HG02970 (cell line): ENCODE data around the gene THEM5.

Source experiments
- ATAC-seq: cut with Tn5 transposase; IDR thresholded peaks from one replicate; pipeline ENCODE4 v1.9.1; 2021; ENCODE audit warnings: mild to moderate bottlenecking, moderate library complexity, moderate number of reproducible peaks; ENCODE audit not compliant: unreplicated experiment, low FRiP score

THEM5 gene

DNA sequence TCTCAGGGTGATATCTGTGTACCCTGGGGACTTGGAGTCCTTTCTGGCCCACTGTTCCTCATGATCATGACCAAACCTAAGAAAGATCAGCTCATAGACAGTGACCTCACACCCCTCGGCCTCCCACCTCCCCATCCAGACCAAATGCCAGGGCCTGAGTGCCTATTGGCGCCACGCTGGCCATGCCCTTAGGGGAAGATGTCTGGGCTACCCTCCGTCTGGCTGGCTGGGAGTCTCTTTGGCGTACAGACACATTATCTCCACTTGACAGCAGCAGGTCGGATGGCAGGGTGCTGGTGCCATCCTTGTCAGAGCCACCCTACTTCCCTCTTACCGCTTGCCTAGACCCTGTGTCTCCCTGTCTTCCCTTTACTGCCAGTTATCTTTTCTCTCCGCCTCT, 30.3 kb downstream of the THEM5 start:
- no peak for ATAC-seq

GRCh38 chr1:151822404-151822803, 31.1 kb downstream of the THEM5 start:
- no peak for ATAC-seq

GRCh38 chr1:151820940-151821339, 32.6 kb downstream of the THEM5 start:
- no peak for ATAC-seq

GRCh38 chr1:151819976-151820623, 33.4 kb downstream of the THEM5 start:
- ATAC-seq, result no peak

GRCh38 chr1:151819227-151819835, 34.2 kb downstream of the THEM5 start:
- ATAC-seq, result no peak

DNA sequence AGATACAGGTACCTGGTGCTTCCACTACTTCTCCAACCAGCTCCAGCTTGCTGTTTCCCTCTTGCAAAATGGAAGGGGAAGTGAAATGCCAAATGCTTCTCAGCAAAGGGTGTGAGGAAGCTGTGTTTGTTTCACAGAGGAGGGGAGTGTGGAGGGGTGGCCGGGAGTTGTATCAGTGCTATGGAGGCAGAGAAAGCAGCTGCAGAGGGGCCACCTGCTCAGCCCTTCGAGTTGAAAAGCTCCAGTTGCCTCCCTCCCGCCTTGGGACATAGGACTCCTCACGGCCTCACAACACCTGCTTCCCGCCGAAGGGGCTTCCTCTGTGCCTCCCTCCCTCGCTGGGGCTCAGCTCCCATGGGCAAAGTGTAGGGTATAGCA, 36.2 kb downstream of the THEM5 start:
- no peak for ATAC-seq

GRCh38 chr1:151816548-151817352, 36.8 kb downstream of the THEM5 start:
- no peak for ATAC-seq

GRCh38 chr1:151815716-151816327, 37.7 kb downstream of the THEM5 start:
- ATAC-seq, result no peak

DNA sequence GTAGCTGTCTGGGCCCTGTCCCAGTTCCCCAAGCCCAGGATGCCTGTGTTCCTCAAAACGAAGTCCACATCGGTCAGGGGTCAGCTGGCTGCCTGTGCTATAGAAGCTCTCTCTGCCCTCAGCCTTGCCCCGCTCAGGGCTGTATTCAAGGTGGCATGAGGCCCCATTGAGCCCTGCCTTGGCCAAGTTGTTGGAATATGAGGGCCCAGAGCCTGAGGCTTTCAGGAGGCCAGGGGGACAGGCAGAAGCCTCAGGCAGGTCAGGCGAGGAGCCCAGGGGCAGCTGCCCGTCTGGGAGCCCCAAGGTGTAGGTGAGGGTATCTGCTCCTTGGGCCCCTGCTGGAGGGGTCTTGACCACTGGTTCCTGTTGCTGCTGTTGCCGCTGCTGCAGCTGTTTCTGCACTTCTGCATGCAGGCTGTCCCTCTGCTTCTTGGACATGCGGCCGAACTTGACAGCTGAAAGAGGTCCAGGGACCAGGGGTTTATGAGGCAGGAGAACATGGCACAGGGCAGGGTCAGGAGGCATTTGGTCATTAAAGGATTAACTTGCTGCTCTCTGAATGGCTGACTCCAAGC, 38.5 kb downstream of the THEM5 start:
- ATAC-seq, result no peak

DNA sequence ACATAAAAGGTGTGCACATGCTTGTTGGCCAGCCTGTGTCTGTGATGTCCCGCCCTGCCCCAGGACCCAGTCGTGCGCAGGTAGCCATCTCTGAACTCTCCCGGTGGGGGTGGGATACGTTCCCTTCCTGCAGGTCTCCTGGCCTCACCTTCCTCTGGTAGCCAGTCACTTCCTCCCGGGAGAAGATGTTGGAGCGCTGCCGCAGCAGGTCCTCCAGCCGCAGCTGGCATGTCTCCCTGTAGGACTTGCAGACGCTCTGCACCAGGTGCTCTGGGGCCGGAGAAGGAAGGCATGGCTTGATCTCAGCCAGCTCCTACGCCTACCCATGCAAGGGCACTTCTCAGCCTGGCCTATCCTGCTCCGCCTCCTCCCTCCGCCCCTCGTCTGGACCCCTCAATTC, 39.1 kb downstream of the THEM5 start:
- ATAC-seq, result no peak

- no peak for ATAC-seq
Observed at GRCh38 chr1:151813271-151813977, 40.1 kb downstream of the THEM5 start.

DNA sequence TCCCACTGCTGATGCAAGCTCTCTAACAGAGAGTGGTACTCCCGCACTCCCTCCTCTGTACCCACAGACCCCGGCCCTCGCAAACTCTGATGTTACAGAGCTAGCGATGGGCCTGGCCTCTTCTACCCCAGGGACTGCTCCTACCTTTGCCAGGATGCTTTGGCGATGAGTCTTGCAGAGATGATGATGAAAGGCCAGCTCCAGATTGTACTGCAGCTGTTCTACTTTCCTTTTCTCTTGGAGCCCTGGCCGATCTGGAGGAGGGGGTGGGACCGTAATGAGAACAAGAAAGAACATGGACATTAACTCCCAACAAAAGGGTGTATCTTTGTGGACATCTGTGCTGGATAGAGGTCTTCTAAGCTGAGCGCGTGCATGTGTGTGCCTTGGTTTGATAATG, 42.3 kb downstream of the THEM5 start:
- no peak for ATAC-seq

- ATAC-seq, result no peak
Observed at GRCh38 chr1:151809985-151810556, 43.4 kb downstream of the THEM5 start.

DNA sequence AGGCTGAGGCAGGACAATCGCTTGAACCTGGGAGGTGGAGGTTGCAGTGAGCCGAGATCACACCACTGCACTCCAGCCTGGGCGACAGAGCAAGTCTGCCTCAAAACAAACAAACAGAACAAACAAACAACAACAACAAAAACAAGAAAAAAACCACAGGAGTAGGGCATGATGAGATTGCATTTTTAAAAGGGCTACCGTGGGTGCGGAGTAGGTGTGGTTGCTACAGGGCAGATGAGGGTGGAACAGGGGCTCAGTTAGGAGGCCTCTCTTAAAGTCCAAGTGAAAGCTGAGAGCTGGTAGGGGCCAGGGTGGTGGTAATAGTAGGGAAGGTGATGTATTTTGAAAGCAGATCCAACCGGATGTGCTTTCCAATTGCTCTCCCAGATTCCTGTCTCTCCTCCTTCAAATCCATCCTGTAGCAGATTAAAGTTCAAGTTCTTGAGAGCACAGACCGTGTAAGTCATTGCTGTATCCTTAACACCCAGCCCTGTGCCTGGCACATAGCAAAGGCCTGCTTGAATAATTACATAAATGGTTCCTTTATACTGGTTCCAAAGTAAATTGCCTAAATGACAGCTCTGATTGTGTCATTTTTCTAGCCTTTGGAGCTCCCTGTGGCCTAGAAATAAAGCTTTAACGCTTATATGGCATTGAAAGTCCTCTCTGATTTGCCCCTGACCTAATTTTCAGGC, 44.1 kb downstream of the THEM5 start:
- ATAC-seq, result no peak

DNA sequence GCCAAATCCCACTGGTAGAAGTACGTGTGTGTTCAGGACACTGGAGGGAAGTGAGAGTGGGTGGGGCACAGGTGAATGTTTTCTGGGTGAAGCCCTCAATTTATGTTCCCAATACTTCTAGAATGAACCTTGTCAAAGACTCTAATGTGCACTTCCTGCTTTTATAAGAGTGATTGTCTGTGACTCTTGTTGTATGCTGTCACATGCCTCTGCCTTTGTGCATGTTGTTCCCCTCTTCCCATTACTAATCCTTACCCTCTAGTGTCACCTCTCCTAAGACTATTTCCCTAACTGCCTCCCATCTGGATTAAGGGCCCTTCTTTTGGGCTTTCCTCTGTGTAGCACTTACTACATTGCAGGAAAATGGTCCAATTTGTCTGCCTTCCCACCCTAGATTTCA, 45.7 kb downstream of the THEM5 start:
- ATAC-seq, result no peak

DNA sequence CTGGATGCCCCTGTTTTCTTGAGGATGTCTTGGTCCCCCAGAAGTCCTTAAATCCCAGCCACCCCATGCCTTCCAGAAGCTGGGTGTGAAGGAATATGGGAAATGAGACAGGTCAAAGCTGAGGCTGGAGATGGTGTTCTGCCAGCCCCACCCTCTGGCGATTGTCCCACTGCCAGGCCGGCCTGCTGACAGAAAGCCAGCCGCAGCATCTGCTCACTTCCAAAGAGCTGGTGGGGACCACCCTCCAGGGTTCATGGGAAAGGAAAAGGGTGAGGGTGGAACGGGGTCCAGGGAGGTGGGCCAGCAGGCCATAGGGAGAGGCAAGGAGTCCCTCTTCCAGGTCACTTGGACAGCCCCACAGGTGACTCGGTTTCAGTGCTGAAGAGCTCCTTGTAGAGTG, 46.4 kb downstream of the THEM5 start:
- ATAC-seq, result no peak

GRCh38 chr1:151806170-151806569, 47.3 kb downstream of the THEM5 start:
- ATAC-seq, result no peak

GRCh38 chr1:151805066-151805820, 48.3 kb downstream of the THEM5 start, which contains the start of gene LINGO4:
TSS of gene LINGO4 (minus strand) at chr1:151805419. CDS start at chr1:151802704, 2,715 bp downstream.
- ATAC-seq, result no peak

DNA sequence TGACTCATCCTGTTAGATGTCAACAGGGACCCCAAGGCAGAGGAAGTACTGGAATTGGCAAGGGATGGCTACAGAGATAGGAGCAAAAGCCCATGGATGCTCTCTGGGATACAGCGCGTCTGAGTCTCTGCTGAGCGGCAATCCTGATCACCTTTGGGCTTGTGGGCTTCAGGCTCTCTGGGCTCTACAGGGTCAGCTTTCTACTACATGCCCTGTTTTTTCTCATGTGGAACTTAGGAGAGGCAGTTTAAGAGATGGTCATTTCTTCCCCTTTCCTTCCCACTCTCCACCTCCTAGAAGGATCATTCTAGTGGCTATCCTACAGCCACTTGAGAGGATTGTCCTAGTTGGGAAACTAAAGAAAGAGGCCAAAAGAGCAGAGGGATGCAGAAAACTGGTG, 49.6 kb downstream of the THEM5 start:
- no peak for ATAC-seq
